K562 (cell line): ENCODE data around the gene P2RX3. TPM values are rescaled to one million over a fixed set of nuclear protein-coding genes. Genes with fewer than 3 reads are reported as not detected.

Experiments
- ATF6 ChIP-seq: sonication (generic); formaldehyde crosslinking; IDR thresholded peaks from 2 replicates; pipeline ENCODE4 v1.4.0; 2020; ENCODE audit warnings: mild to moderate bottlenecking, missing genetic modification reagents
- CREB5 ChIP-seq: fragments of 250-450 bp; sonication (Bioruptor Pico); IDR thresholded peaks from 2 replicates; pipeline ENCODE4 v1.5.0; 2020; ENCODE audit warnings: mild to moderate bottlenecking
- DEAF1 ChIP-seq: fragments of 450-650 bp; formaldehyde crosslinking; IDR thresholded peaks from 2 replicates; pipeline ENCODE4 v1.4.0; 2020; ENCODE audit warnings: mild to moderate bottlenecking, moderate library complexity
- FOXO4 ChIP-seq: fragments of 450-650 bp; formaldehyde crosslinking; IDR thresholded peaks from 2 replicates; pipeline ENCODE4 v1.4.0; 2020; ENCODE audit warnings: mild to moderate bottlenecking, moderate library complexity
- GTF2E2 ChIP-seq: fragments of 200-800 bp; sonication (Bioruptor generic); IDR thresholded peaks from 2 replicates; pipeline ENCODE4 v1.6.1; 2016; ENCODE audit warnings: missing genetic modification characterization, missing compliant biosample characterization
- HSF4 ChIP-seq: fragments of 250-450 bp; sonication (Bioruptor Pico); IDR thresholded peaks from 2 replicates; pipeline ENCODE4 v2.1.2; 2022; ENCODE audit warnings: mild to moderate bottlenecking, moderate library complexity, borderline replicate concordance
- KDM1A ChIP-seq, 2 experiments: fragments of 450-650 bp; IDR thresholded peaks; 2 replicates each; pipeline ENCODE4 v1.6.1; 2016; ENCODE audit warnings: mild to moderate bottlenecking in 2 of 2
- LCOR ChIP-seq: sonication (generic); formaldehyde crosslinking; IDR thresholded peaks from 2 replicates; pipeline ENCODE4 v1.8.0; 2022; ENCODE audit warnings: mild to moderate bottlenecking, missing genetic modification reagents
- POLR2AphosphoS5 ChIP-seq: IDR thresholded peaks from 2 replicates; pipeline ENCODE4 v1.6.1; 2011; ENCODE audit warnings: mild to moderate bottlenecking, low read depth, low read length, moderate library complexity; ENCODE audit not compliant: control insufficient read depth, insufficient read depth
- POLR2G ChIP-seq: fragments of 200-400 bp; formaldehyde crosslinking; IDR thresholded peaks from 2 replicates; pipeline ENCODE4 v1.6.1; 2017; ENCODE audit warnings: low read depth, mild to moderate bottlenecking, antibody characterized with exemption, low read length, moderate library complexity
- SIX5 ChIP-seq, 2 experiments: IDR thresholded peaks; 2 replicates each; pipeline ENCODE4 v1.6.1; 2011; ENCODE audit warnings: low read length in 2 of 2, borderline replicate concordance in 1 of 2, low read depth in 1 of 2, mild to moderate bottlenecking in 1 of 2, moderate library complexity in 1 of 2; ENCODE audit not compliant: insufficient read depth in 1 of 2
- TCF15 ChIP-seq: fragments of 250-450 bp; sonication (Bioruptor Pico); IDR thresholded peaks from 2 replicates; pipeline ENCODE4 v1.8.0; 2022; ENCODE audit warnings: moderate library complexity, mild to moderate bottlenecking, inconsistent platforms
- ZNF431 ChIP-seq: sonication (generic); formaldehyde crosslinking; IDR thresholded peaks from 2 replicates; pipeline ENCODE4 v1.8.0; 2022; ENCODE audit warnings: mild to moderate bottlenecking, missing genetic modification reagents
- ZNF444 ChIP-seq: fragments of 250-450 bp; sonication (Bioruptor Pico); IDR thresholded peaks from 2 replicates; pipeline ENCODE4 v1.4.0; 2020; ENCODE audit warnings: mild to moderate bottlenecking, moderate library complexity
- ZNF699 ChIP-seq: fragments of 250-450 bp; sonication (Bioruptor Pico); IDR thresholded peaks from 2 replicates; pipeline ENCODE4 v1.8.0; 2021; ENCODE audit warnings: mild to moderate bottlenecking, moderate library complexity; ENCODE audit not compliant: insufficient replicate concordance
- polyA plus RNA-seq, 8 experiments: library from polyadenylated mRNA; depleted of rRNA in 4 of 8; stranded (reverse) in 5 of 8; unstranded in 3 of 8; fragments of >200 nt; fragmentation: Nextera tagmentation in 2 of 8; fragmentation: Illumina TruSeq in 1 of 8; extraction: Ambion mirVana in 2 of 8; extraction: Trizol in 1 of 8; gene quantifications; 2 replicates each; pipeline versions ENCODE4 v1.2.1 to v1.2.3, GENCODE V29; 2011 to 2014; ENCODE audit warnings: inconsistent platforms in 1 of 8, missing spikeins in 1 of 8
- total RNA-seq, 7 experiments: library from RNA; depleted of rRNA in 6 of 7; stranded (reverse); fragments of >200 nt in 6 of 7; fragmentation: Illumina TruSeq in 2 of 7; extraction: Trizol in 2 of 7; gene quantifications; 2 replicates each; pipeline versions ENCODE4 v1.2.1 to v1.2.3, GENCODE V29; 2011 to 2021; ENCODE audit warnings: low replicate concordance in 1 of 7

Gene P2RX3
- total and polyA plus RNA-seq, 9 of the 15 experiments (the other 6 are each of a cell fraction or from before 2014, with no cell fraction given): not detected

GRCh38 chr11:57324886-57325734 is 13.0 kb upstream of the P2RX3 start, which contains the start of gene TNKS1BP1 (continued):
- TF ChIP-seq DEAF1 (CRISPR knock-in tag) (peak; percentile 50; the same call in 1 of the 2 replicates), ZNF699 (no peak), POLR2G (peak; percentile 96), KDM1A (IDR thresholded peaks at IDR 0.05) (peak; percentile 20 to 44; a peak in 1 of 4 replicates), TCF15 (no peak), LCOR (CRISPR knock-in tag) (0 out of 2 replicates have a peak, but pooled peaks have one; percentile 29), FOXO4 (CRISPR knock-in tag) (no peak), ZNF431 (CRISPR knock-in tag) (no peak), CREB5 (CRISPR knock-in tag) (no peak), ATF6 (CRISPR knock-in tag) (no peak), HSF4 (no peak), SIX5 (IDR thresholded peaks at IDR 0.05; ENCODE audit: borderline replicate concordance in 1 of 2, insufficient read depth in 1 of 2, low read depth in 1 of 2, low read length in 2 of 2) (no peak), ZNF444 (CRISPR knock-in tag) (no peak), POLR2AphosphoS5 (peak; percentile 58; the same call in 1 of the 2 replicates), GTF2E2 (peak; percentile 41; the same call in 1 of the 2 replicates)
